PC-3 (cell line): Measurements from ENCODE around the gene PEAK3. TPM values are rescaled to one million over a fixed set of nuclear protein-coding genes. Genes with fewer than 3 reads are reported as not detected.

Experiments
- ATAC-seq: fragments of 200-7000 bp; cut with Tn5 transposase; 2 replicates; pipeline ENCODE4 v1.9.1; 2020; ENCODE audit warnings: mild to moderate bottlenecking, moderate library complexity
- BruUV-seq: library from RNA; stranded (reverse); fragments of 400-500 nt; replicated peaks from 2 replicates; lab custom pipeline; 2021; lab: Mats Ljungman, UMichigan
- CTCF ChIA-PET: fragments of 300-600 bp; sonication (Branson Sonifier 250); formaldehyde crosslinking; loops from one replicate; lab custom pipeline; 2022; ENCODE audit warnings: antibody characterized with exemption; lab: Charles Lee
- POLR2A ChIA-PET: fragments of 300-600 bp; sonication (Branson Sonifier 250); formaldehyde crosslinking; loops from one replicate; lab custom pipeline; 2022; ENCODE audit warnings: antibody characterized with exemption; ENCODE audit not compliant: unreplicated experiment; lab: Charles Lee
- DNase-seq: peaks from one replicate; pipeline ENCODE4 v3.0.0-alpha.2; 2015
- H2AFZ ChIP-seq: fragments of 300-600 bp; sonication (generic); 2 replicates; pipeline ENCODE4 v1.6.0; 2016; ENCODE audit warnings: antibody characterized with exemption, low read length
- H3F3A ChIP-seq: fragments of 300-600 bp; sonication (generic); one replicate; pipeline ENCODE4 v1.6.0; 2017; ENCODE audit warnings: antibody characterized with exemption, low read length, control low read depth, mild to moderate bottlenecking; ENCODE audit not compliant: unreplicated experiment
- H3K27ac ChIP-seq: fragments of 300-600 bp; sonication (generic); 2 replicates; pipeline ENCODE4 v1.5.1; 2016; ENCODE audit warnings: mild to moderate bottlenecking, low read length
- H3K27me3 ChIP-seq: fragments of 300-600 bp; sonication (generic); 2 replicates; pipeline ENCODE4 v1.6.1; 2016; ENCODE audit warnings: low read length, mixed read lengths
- H3K36me3 ChIP-seq: fragments of 300-600 bp; sonication (generic); 2 replicates; pipeline ENCODE4 v1.6.1; 2016; ENCODE audit warnings: low read depth, mixed run types, low read length, mixed read lengths
- H3K4me1 ChIP-seq: fragments of 300-600 bp; sonication (generic); 2 replicates; pipeline ENCODE4 v1.5.1; 2016; ENCODE audit warnings: low read length; ENCODE audit not compliant: insufficient read depth
- H3K4me2 ChIP-seq: fragments of 300-600 bp; sonication (generic); 2 replicates; pipeline ENCODE4 v1.6.0; 2016; ENCODE audit warnings: low read length
- H3K4me3 ChIP-seq: fragments of 300-600 bp; sonication (generic); 2 replicates; pipeline ENCODE4 v1.5.1; 2016; ENCODE audit warnings: mild to moderate bottlenecking, low read length, mixed read lengths
- H3K79me2 ChIP-seq: fragments of 300-600 bp; sonication (generic); 2 replicates; pipeline ENCODE4 v1.6.1; 2017; ENCODE audit warnings: low read length, mixed read lengths
- H3K9ac ChIP-seq: fragments of 300-600 bp; sonication (generic); 2 replicates; pipeline ENCODE4 v1.6.0; 2016; ENCODE audit warnings: mild to moderate bottlenecking, low read length
- H3K9me2 ChIP-seq: fragments of 300-600 bp; sonication (generic); replicated peaks from 2 replicates; pipeline ENCODE4 v1.6.1; 2016; ENCODE audit warnings: mixed run types, low read length, mixed read lengths
- H3K9me3 ChIP-seq: fragments of 300-600 bp; sonication (generic); 2 replicates; pipeline ENCODE4 v1.6.1; 2016; ENCODE audit warnings: low read length, mixed read lengths
- H4K20me1 ChIP-seq: fragments of 300-600 bp; sonication (generic); 2 replicates; pipeline ENCODE4 v1.6.1; 2016; ENCODE audit warnings: low read length, mixed read lengths
- CTCF ChIP-seq: fragments of 300-600 bp; sonication (generic); conservative IDR thresholded peaks from 2 replicates; pipeline ENCODE4 v1.5.1; 2017; ENCODE audit warnings: antibody characterized with exemption, low read depth, mild to moderate bottlenecking, low read length
- EZH2 ChIP-seq: fragments of 300-600 bp; sonication (generic); IDR thresholded peaks from one replicate; pipeline ENCODE4 v1.6.1; 2017; ENCODE audit warnings: antibody characterized with exemption, mild to moderate bottlenecking, low read length; ENCODE audit not compliant: unreplicated experiment
- EZH2phosphoT487 ChIP-seq: fragments of 300-600 bp; sonication (generic); IDR thresholded peaks from 2 replicates; pipeline ENCODE4 v1.6.1; 2018; ENCODE audit warnings: mild to moderate bottlenecking, antibody characterized with exemption, low read length, borderline replicate concordance
- intact Hi-C: fragments of 100-400 bp; cut with micrococcal nuclease; formaldehyde crosslinking; loops from 2 replicates; pipeline ENCODE4 v1.9.0; 2023
- total RNA-seq: library from RNA; depleted of rRNA; stranded (reverse); fragments of >200 nt; gene quantifications from 2 replicates; pipeline ENCODE4 v1.2.3, GENCODE V29; 2014

PEAK3 gene
- total RNA-seq, 1 experiment from 2014 or later = not detected

GRCh38 chr19:2306971-2307370 is 25.0 kb upstream of the PEAK3 start:
- intact Hi-C loops = no loop called here
- no peak for ATAC-seq
- no peak for DNase-seq
- no peaks in the 10 kb centered on the region for H3K36me3 ChIP-seq
- ChIA-PET POLR2A (no interaction called here), CTCF (no interaction called here)
- no peaks in the 10 kb centered on the region for H3K4me1 ChIP-seq
- H4K20me1 ChIP-seq = no peaks in the 10 kb centered on the region
- no peak overlapping the region for H3K4me2 ChIP-seq
- H3K9ac ChIP-seq = no peak overlapping the region
- no peaks in the 10 kb centered on the region for H3K9me2 ChIP-seq
- TF ChIP-seq CTCF = no peak
- TF ChIP-seq EZH2 = no peak
- TF ChIP-seq EZH2phosphoT487 = no peak
- no peaks in the 10 kb centered on the region for H3K27me3 ChIP-seq
- H3F3A ChIP-seq = no peaks in the 10 kb centered on the region
- no peak overlapping the region for H3K4me3 ChIP-seq
- BruUV-seq = no TSS peak
- no peak overlapping the region for H3K27ac ChIP-seq
- no peaks in the 10 kb centered on the region for H3K79me2 ChIP-seq
- no peaks in the 10 kb centered on the region for H3K9me3 ChIP-seq
- no peak overlapping the region for H2AFZ ChIP-seq

GRCh38 chr19:2306281-2306806 is 24.4 kb upstream of the PEAK3 start:
- H3K36me3 ChIP-seq = no peaks in the 10 kb centered on the region
- POLR2A ChIA-PET = no interaction called here
- DNase-seq = no peak

More at GRCh38 chr19:2306281-2306806, 24.4 kb upstream of the PEAK3 start:
- H3K4me1 ChIP-seq = no peaks in the 10 kb centered on the region
- no peak overlapping the region for H3K4me3 ChIP-seq
- no peaks in the 10 kb centered on the region for H3F3A ChIP-seq
- no peaks in the 10 kb centered on the region for H3K9me2 ChIP-seq
- no peaks in the 10 kb centered on the region for H3K27me3 ChIP-seq
- H3K4me2 ChIP-seq = no peak overlapping the region
- no peak overlapping the region for H3K27ac ChIP-seq
- no peak for ATAC-seq
- no peaks in the 10 kb centered on the region for H3K79me2 ChIP-seq
- TF ChIP-seq EZH2 (no peak), EZH2phosphoT487 (no peak), CTCF (no peak)
- CTCF ChIA-PET = no interaction called here
- no peaks in the 10 kb centered on the region for H3K9me3 ChIP-seq
- no peaks in the 10 kb centered on the region for H4K20me1 ChIP-seq
- intact Hi-C loops = no loop called here
- BruUV-seq = no TSS peak
- H2AFZ ChIP-seq = no peak overlapping the region
- H3K9ac ChIP-seq = no peak overlapping the region
